WTC11 (cell line): ENCODE results near the gene SLC2A14.
"Not testable (repeated sequence)": the region's sequence is repeated elsewhere in the genome, so short reads cannot be mapped to it uniquely, and the experiment has no call there.

Experiments used
- CREB1 ChIP-seq: sonication (generic); formaldehyde crosslinking; IDR thresholded peaks from 2 replicates; pipeline ENCODE4 v1.8.0; 2023; ENCODE audit warnings: mild to moderate bottlenecking, missing genetic modification reagents
- CTCF ChIP-seq: fragments of 200-600 bp; IDR thresholded peaks from 2 replicates; pipeline ENCODE4 v1.8.0; 2022; ENCODE audit warnings: antibody characterized with exemption
- ELF4 ChIP-seq: sonication (generic); formaldehyde crosslinking; IDR thresholded peaks from 2 replicates; pipeline ENCODE4 v1.8.1; 2022; ENCODE audit warnings: low read depth, mild to moderate bottlenecking, moderate library complexity, missing genetic modification reagents
- ERG ChIP-seq: fragments of 250-450 bp; sonication (Bioruptor Pico); IDR thresholded peaks from 2 replicates; pipeline ENCODE4 v1.8.0; 2021; ENCODE audit warnings: mild to moderate bottlenecking
- ETV6 ChIP-seq: sonication (generic); formaldehyde crosslinking; IDR thresholded peaks from 2 replicates; pipeline ENCODE4 v1.8.1; 2022; ENCODE audit warnings: mild to moderate bottlenecking, missing genetic modification reagents
- FOXP4 ChIP-seq: sonication (generic); formaldehyde crosslinking; IDR thresholded peaks from 2 replicates; pipeline ENCODE4 v1.8.0; 2022; ENCODE audit warnings: mild to moderate bottlenecking, missing genetic modification reagents
- NR1H2 ChIP-seq: sonication (generic); formaldehyde crosslinking; IDR thresholded peaks from 2 replicates; pipeline ENCODE4 v1.9.0; 2021; ENCODE audit warnings: mild to moderate bottlenecking, moderate library complexity, missing genetic modification reagents
- TEAD4 ChIP-seq: sonication (generic); formaldehyde crosslinking; IDR thresholded peaks from 2 replicates; pipeline ENCODE4 v1.8.0; 2022; ENCODE audit warnings: mild to moderate bottlenecking, missing genetic modification reagents
- TF ChIP-seq, protein P1 (sequence below): sonication (generic); formaldehyde crosslinking; IDR thresholded peaks from 2 replicates; pipeline ENCODE4 v1.8.1; 2022; ENCODE audit warnings: low read depth, mild to moderate bottlenecking, moderate library complexity, missing genetic modification reagents, borderline replicate concordance
- TF ChIP-seq, protein P2 (sequence below): sonication (generic); formaldehyde crosslinking; IDR thresholded peaks from 2 replicates; pipeline ENCODE4 v1.8.0; 2022; ENCODE audit warnings: mild to moderate bottlenecking, missing genetic modification reagents
- TF ChIP-seq, protein P3 (sequence below): sonication (generic); formaldehyde crosslinking; IDR thresholded peaks from 2 replicates; pipeline ENCODE4 v1.8.1; 2023; ENCODE audit warnings: mild to moderate bottlenecking, missing genetic modification reagents, moderate library complexity

GRCh38 chr12:7851622-7852081, 21.1 kb downstream of the SLC2A14 start:
- not testable (repeated sequence) for TF ChIP-seq CTCF; FOXP4 (CRISPR knock-in tag); TEAD4 (CRISPR knock-in tag); CREB1 (CRISPR knock-in tag); ERG; ETV6 (CRISPR knock-in tag); ELF4 (CRISPR knock-in tag); NR1H2
- TF ChIP-seq, protein P1, sequence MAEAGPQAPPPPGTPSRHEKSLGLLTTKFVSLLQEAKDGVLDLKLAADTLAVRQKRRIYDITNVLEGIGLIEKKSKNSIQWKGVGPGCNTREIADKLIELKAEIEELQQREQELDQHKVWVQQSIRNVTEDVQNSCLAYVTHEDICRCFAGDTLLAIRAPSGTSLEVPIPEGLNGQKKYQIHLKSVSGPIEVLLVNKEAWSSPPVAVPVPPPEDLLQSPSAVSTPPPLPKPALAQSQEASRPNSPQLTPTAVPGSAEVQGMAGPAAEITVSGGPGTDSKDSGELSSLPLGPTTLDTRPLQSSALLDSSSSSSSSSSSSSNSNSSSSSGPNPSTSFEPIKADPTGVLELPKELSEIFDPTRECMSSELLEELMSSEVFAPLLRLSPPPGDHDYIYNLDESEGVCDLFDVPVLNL (CRISPR knock-in tag): not testable (repeated sequence)
- TF ChIP-seq, protein P2, sequence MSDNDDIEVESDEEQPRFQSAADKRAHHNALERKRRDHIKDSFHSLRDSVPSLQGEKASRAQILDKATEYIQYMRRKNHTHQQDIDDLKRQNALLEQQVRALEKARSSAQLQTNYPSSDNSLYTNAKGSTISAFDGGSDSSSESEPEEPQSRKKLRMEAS: not testable (repeated sequence)
- TF ChIP-seq, protein P3, sequence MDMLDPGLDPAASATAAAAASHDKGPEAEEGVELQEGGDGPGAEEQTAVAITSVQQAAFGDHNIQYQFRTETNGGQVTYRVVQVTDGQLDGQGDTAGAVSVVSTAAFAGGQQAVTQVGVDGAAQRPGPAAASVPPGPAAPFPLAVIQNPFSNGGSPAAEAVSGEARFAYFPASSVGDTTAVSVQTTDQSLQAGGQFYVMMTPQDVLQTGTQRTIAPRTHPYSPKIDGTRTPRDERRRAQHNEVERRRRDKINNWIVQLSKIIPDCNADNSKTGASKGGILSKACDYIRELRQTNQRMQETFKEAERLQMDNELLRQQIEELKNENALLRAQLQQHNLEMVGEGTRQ (CRISPR knock-in tag): not testable (repeated sequence)
